ENCODE results near the gene ADIG. TPM values are rescaled to one million over a fixed set of nuclear protein-coding genes. Genes with fewer than 3 reads are reported as not detected.
A peak's percentile ranks its signal among the peaks of the same experiment; 100 is the strongest.

The ADIG gene
- total and polyA plus RNA-seq, 4 donors, result not detected

DNA sequence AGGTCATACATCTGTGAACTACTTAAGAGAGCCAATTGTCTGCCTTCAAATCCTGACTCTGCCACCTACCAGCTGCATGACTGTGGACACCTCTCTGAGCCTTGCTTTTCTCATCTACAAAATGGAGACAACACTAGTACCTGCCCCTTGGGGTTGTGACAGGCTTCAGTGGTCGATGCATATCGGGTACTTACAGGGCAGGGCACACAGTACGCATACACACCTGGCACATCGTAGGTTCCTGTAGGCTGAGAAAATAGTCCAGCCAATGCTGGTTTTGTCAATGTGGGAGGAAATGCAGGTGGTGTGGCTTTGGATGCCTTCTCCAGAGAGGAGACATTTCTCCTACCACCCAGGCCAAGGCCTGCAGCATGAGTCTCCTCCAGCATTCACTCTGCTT, 2.3 kb downstream of the ADIG start:
- WGBS, 2 donors, result 91 to 93% methylated on average over 4 of the region's 4 CpGs
- no peak overlapping the region for H3K4me3 ChIP-seq (ENCODE audit: low read length in 2 of 2)

DNA sequence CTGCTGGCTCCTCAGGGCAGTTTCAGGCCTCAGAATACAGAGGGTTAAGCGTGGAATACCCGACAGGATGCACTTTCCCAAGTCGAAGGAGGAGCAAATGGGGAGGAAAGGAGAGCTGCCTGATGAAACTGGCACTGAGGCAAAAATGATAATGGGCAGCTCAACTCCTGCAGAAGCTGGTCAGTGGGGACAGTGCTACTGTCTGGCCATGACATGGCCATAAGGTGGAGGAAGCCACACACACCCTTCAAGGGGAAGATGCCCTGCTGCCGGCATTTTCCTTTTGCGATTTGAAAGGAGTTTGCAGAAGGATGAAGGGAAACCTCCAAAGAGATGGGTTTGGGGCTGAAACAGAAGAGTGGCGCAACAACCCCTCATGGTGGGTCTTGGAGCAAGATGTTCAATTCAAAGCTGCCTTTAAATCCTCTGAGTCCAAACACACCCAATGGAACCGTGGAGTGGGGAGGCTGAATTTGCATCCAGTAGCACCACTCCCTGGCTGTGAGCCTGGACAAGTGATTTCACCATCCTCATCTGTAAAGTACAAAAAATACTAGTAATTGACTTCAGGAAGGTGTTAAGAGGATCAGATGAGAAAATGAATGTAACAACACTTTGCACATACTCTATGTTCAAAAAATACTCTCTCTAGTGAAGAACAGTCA, 3.2 kb downstream of the ADIG start:
- Histone ChIP-seq H3K27me3 (ENCODE audit: control insufficient read depth in 1 of 2, insufficient read depth in 2 of 2, low read length in 1 of 2) (no peaks in the 10 kb centered on the region), H3K4me3 (ENCODE audit: low read length in 2 of 2) (no peak overlapping the region), H3K4me1 (ENCODE audit: control insufficient read depth in 1 of 2, insufficient read depth in 2 of 2, low read length in 2 of 2) (no peaks in the 10 kb centered on the region), H3K9me3 (ENCODE audit: control insufficient read depth, low read length) (no peaks in the 10 kb centered on the region), H3K27ac (ENCODE audit: low read depth in 1 of 2, low read length in 2 of 2) (no peak overlapping the region), H3K36me3 (ENCODE audit: control insufficient read depth in 1 of 2, insufficient read depth in 2 of 2, low read length in 1 of 2) (no peaks in the 10 kb centered on the region)
- ATAC-seq (ENCODE audit: low FRiP score) (no peak), DNase-seq (no peak)
- intact Hi-C loops (cut with DNase I), result no loop called here
- WGBS, 2 donors, result 43 to 51% methylated on average over 7 of the region's 7 CpGs

More for the DNA sequence above, 2.3 kb downstream of the ADIG start:
- ATAC-seq (ENCODE audit: low FRiP score) (no peak), DNase-seq (no peak)
- no peaks in the 10 kb centered on the region for H3K27me3 ChIP-seq (ENCODE audit: control insufficient read depth in 1 of 2, insufficient read depth in 2 of 2, low read length in 1 of 2)
- no peaks in the 10 kb centered on the region for H3K36me3 ChIP-seq (ENCODE audit: control insufficient read depth in 1 of 2, insufficient read depth in 2 of 2, low read length in 1 of 2)
- H3K9me3 ChIP-seq (ENCODE audit: control insufficient read depth, low read length), result no peaks in the 10 kb centered on the region
- intact Hi-C loops (cut with DNase I), result no loop called here
- H3K4me1 ChIP-seq (ENCODE audit: control insufficient read depth in 1 of 2, insufficient read depth in 2 of 2, low read length in 2 of 2), result no peaks in the 10 kb centered on the region
- H3K27ac ChIP-seq (ENCODE audit: low read depth in 1 of 2, low read length in 2 of 2), result no peak overlapping the region

DNA sequence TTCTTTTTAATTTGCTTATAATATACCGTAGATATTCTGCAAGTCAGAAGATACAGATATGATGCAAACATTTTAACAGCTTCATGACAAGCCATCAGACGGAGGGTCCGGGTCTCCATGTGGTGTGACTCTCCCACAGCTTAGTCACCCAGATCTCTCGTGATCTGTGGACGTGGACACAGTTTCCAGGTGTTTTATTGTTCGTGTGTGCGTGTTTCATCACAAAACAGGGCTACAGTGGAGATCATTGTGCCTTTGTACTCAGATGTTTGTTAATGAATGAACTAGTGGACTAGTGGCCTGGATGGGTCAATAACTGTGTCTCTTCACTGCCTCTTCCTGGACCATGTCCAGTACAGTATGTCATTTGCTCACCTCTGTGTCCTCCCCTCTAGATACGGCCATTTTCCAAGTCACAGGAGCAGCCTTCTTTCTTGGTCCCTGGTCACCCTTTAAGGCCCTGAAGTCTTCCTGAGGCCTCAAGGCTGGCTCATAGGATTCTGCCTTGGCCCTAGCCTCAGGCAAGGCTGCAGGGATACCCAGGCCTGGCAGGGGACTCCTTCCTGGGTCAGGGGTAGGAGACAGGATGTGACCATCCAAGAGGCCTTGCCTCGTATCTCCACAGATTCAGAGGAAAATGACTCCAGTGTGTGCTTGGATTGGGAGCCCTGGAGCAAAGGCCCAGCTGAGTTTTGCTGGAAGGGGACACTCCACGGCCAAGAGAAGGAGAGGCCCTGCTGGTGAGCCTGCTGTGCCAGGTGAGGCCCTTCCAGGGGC, 4.6 kb downstream of the ADIG start:
- H3K36me3 ChIP-seq (ENCODE audit: control insufficient read depth in 1 of 2, insufficient read depth in 2 of 2, low read length in 1 of 2), result no peaks in the 10 kb centered on the region
- H3K9me3 ChIP-seq (ENCODE audit: control insufficient read depth, low read length), result no peaks in the 10 kb centered on the region
- WGBS, 2 donors, result 81 to 85% methylated on average over 10 of the region's 10 CpGs
- DNase-seq (no peak), ATAC-seq (ENCODE audit: low FRiP score) (no peak)
- no peaks in the 10 kb centered on the region for H3K27me3 ChIP-seq (ENCODE audit: control insufficient read depth in 1 of 2, insufficient read depth in 2 of 2, low read length in 1 of 2)
- H3K27ac ChIP-seq (ENCODE audit: low read depth in 1 of 2, low read length in 2 of 2), result no peak overlapping the region
- intact Hi-C loops (cut with DNase I), result no loop called here
- H3K4me3 ChIP-seq (ENCODE audit: low read length in 2 of 2), result no peak overlapping the region
- no peaks in the 10 kb centered on the region for H3K4me1 ChIP-seq (ENCODE audit: control insufficient read depth in 1 of 2, insufficient read depth in 2 of 2, low read length in 2 of 2)

DNA sequence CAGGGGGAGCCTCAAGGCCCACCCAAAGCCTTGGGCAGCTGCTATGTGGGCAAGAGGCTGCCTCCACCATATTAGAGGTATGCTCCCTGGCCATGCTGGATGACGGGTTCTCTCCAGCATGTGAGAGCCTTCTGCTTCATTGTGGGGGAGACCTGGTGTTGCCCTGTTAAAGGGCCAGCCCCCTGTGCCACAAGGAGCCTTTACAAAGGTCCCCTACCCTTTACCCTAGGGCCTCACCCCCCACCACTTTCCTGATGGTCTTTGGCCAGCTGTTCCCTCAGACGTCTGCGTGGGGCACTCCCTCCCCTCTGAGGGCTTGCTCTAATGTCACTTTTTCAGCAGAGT, 5.2 kb downstream of the ADIG start:
- intact Hi-C loops (cut with DNase I), result no loop called here
- DNase-seq (no peak), ATAC-seq (ENCODE audit: low FRiP score) (no peak)
- H3K4me1 ChIP-seq (ENCODE audit: control insufficient read depth in 1 of 2, insufficient read depth in 2 of 2, low read length in 2 of 2), result no peaks in the 10 kb centered on the region
- no peaks in the 10 kb centered on the region for H3K9me3 ChIP-seq (ENCODE audit: control insufficient read depth, low read length)
- no peaks in the 10 kb centered on the region for H3K36me3 ChIP-seq (ENCODE audit: control insufficient read depth in 1 of 2, insufficient read depth in 2 of 2, low read length in 1 of 2)
- no peak overlapping the region for H3K4me3 ChIP-seq (ENCODE audit: low read length in 2 of 2)
- 52 to 62% methylated on average over 3 of the region's 3 CpGs for WGBS, 2 donors
- H3K27ac ChIP-seq (ENCODE audit: low read depth in 1 of 2, low read length in 2 of 2), result no peak overlapping the region
- no peaks in the 10 kb centered on the region for H3K27me3 ChIP-seq (ENCODE audit: control insufficient read depth in 1 of 2, insufficient read depth in 2 of 2, low read length in 1 of 2)

DNA sequence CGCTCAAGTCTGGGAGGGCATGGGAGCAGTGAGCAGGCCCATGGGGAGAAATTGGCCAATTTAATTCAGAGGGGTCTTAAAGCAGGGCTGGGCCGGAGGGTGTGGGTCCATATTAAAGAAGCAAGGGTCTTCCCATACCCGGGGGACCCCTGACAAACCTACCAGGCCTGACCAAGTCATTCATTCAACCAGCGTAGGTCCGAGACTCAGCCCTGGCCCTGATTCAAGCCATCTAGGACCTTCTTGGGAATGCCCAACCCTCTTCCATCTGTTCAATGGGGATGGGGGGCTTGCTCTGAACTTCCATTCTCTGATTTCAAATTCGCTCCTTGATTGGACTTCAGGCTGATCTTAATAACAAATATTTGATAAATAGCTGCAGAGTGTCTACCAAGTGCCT, 7.3 kb downstream of the ADIG start:
- DNase-seq (no peak), ATAC-seq (ENCODE audit: low FRiP score) (no peak)
- H3K27me3 ChIP-seq (ENCODE audit: control insufficient read depth in 1 of 2, insufficient read depth in 2 of 2, low read length in 1 of 2), result no peaks in the 10 kb centered on the region
- H3K9me3 ChIP-seq (ENCODE audit: control insufficient read depth, low read length), result no peaks in the 10 kb centered on the region
- H3K4me1 ChIP-seq (ENCODE audit: control insufficient read depth in 1 of 2, insufficient read depth in 2 of 2, low read length in 2 of 2), result no peaks in the 10 kb centered on the region
- WGBS, 2 donors, result 91 to 92% methylated on average over 6 of the region's 6 CpGs
- H3K27ac ChIP-seq (ENCODE audit: low read depth in 1 of 2, low read length in 2 of 2), result no peak overlapping the region
- H3K36me3 ChIP-seq (ENCODE audit: control insufficient read depth in 1 of 2, insufficient read depth in 2 of 2, low read length in 1 of 2), result no peaks in the 10 kb centered on the region
- no peak overlapping the region for H3K4me3 ChIP-seq (ENCODE audit: low read length in 2 of 2)
- intact Hi-C loops (cut with DNase I), result no loop called here

DNA sequence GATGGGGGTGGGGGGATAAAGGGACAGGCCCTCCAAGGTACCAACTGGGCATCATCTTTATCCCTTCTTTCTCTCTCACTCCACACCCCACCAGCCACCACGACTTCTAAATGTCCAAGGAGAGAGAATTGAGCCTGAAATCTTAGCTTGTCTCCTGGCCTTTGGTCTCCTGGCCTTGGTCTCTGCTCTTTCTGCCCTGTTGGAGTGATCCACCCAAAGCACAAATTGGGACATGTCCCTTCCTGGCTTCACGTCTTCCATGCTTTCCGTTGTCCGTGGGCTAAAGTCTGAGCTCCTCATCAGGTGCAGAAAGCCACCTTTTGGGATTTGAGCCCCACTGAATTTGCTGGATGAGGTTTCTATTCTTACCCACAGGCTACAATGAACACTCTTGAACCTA, 8.4 kb downstream of the ADIG start:
- ATAC-seq (ENCODE audit: low FRiP score) (no peak), DNase-seq (no peak)
- H3K4me3 ChIP-seq (ENCODE audit: low read length in 2 of 2), result no peak overlapping the region
- WGBS, 2 donors, result 68 to 87% methylated on average over 4 of the region's 4 CpGs
- no peaks in the 10 kb centered on the region for H3K27me3 ChIP-seq (ENCODE audit: control insufficient read depth in 1 of 2, insufficient read depth in 2 of 2, low read length in 1 of 2)
- no peaks in the 10 kb centered on the region for H3K4me1 ChIP-seq (ENCODE audit: control insufficient read depth in 1 of 2, insufficient read depth in 2 of 2, low read length in 2 of 2)
- no peaks in the 10 kb centered on the region for H3K9me3 ChIP-seq (ENCODE audit: control insufficient read depth, low read length)
- no peak overlapping the region for H3K27ac ChIP-seq (ENCODE audit: low read depth in 1 of 2, low read length in 2 of 2)
- no peaks in the 10 kb centered on the region for H3K36me3 ChIP-seq (ENCODE audit: control insufficient read depth in 1 of 2, insufficient read depth in 2 of 2, low read length in 1 of 2)
- intact Hi-C loops (cut with DNase I), result no loop called here

DNA sequence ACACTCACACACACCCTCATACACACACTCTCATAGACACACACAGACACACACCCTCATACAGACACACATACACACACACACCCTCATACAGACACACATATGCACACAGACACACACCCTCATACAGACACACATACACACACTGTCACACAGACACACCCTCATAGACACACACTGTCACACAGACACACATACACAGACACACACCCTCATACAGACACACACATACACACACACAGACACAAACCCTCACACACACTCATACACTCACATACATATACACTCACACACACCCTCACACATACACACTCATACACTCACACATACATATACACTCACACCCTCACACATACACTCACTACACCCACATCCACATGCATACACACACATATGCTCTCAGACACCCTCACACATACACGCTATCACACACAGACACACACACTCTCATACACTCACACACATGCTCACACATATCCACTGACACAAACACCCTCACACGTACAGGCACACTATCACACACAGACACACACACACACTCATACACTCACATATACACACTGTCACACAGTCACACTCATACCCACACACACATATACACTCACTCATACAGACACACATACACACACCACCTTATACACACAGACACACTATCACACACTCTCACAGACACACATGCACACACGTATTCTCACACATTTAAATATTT, 9.1 kb downstream of the ADIG start:
- H3K4me1 ChIP-seq (ENCODE audit: control insufficient read depth in 1 of 2, insufficient read depth in 2 of 2, low read length in 2 of 2), result no peaks in the 10 kb centered on the region
- ATAC-seq (ENCODE audit: low FRiP score) (peak; percentile 26), DNase-seq (no peak)
- H3K27me3 ChIP-seq (ENCODE audit: control insufficient read depth in 1 of 2, insufficient read depth in 2 of 2, low read length in 1 of 2), result no peaks in the 10 kb centered on the region
- no peaks in the 10 kb centered on the region for H3K9me3 ChIP-seq (ENCODE audit: control insufficient read depth, low read length)
- 77 to 88% methylated on average over 3 of the region's 3 CpGs for WGBS, 2 donors
- no peak overlapping the region for H3K4me3 ChIP-seq (ENCODE audit: low read length in 2 of 2)
- no peaks in the 10 kb centered on the region for H3K36me3 ChIP-seq (ENCODE audit: control insufficient read depth in 1 of 2, insufficient read depth in 2 of 2, low read length in 1 of 2)
- intact Hi-C loops (cut with DNase I), result no loop called here
- no peak overlapping the region for H3K27ac ChIP-seq (ENCODE audit: low read depth in 1 of 2, low read length in 2 of 2)

DNA sequence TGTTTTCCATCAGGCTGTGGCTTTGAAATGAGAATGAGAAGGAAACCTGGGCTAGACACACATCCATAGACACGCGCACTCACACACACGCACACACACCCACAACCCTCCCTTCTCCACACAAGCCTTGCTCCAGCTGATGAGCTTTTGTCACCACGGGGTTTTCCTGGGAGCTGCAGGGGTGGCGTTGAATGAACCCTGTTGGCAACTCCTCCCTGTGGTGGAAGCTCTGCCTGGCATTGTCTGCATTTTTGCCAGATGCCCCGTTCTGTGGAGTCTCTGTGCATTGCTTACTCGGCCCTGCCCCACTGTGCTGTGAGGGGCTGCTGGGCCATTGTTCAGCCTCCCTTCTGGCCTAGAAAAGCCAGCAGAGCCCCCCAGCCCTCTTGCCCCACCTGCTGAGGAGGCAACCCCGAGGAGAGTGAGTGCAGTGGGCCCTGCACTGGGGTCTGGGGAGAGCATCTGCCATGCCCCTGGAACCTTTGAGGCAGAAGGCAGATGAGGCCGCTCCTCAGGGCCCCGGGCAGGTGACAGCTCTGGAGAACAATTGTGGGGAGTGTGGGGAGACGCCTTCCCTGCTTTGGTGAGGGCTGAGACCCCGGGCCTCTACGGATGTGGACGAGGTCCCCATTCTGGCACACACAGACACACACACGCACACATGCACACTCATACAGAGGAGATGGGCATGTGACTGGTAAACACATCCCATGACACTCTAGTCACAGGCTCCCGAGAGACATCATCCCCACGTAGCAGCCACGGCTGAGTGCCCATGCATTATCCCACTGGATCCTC, 9.9 kb downstream of the ADIG start:
- no peaks in the 10 kb centered on the region for H3K9me3 ChIP-seq (ENCODE audit: control insufficient read depth, low read length)
- no peak for ATAC-seq (ENCODE audit: low FRiP score)
- no peak overlapping the region for H3K27ac ChIP-seq (ENCODE audit: low read depth in 1 of 2, low read length in 2 of 2)
- DNase-seq, result no peak
- WGBS, 2 donors, result 75% methylated on average over 18 of the region's 18 CpGs
- no peaks in the 10 kb centered on the region for H3K27me3 ChIP-seq (ENCODE audit: control insufficient read depth in 1 of 2, insufficient read depth in 2 of 2, low read length in 1 of 2)
- no peaks in the 10 kb centered on the region for H3K36me3 ChIP-seq (ENCODE audit: control insufficient read depth in 1 of 2, insufficient read depth in 2 of 2, low read length in 1 of 2)
- intact Hi-C loops (cut with DNase I), result no loop called here
- no peak overlapping the region for H3K4me3 ChIP-seq (ENCODE audit: low read length in 2 of 2)
- H3K4me1 ChIP-seq (ENCODE audit: control insufficient read depth in 1 of 2, insufficient read depth in 2 of 2, low read length in 2 of 2), result no peaks in the 10 kb centered on the region

Data from aorta (tissue), 5 donors.